DLD1 (cell line): ENCODE data around the gene MTHFS.
"Not testable (repeated sequence)": the region's sequence is repeated elsewhere in the genome, so short reads cannot be mapped to it uniquely, and the experiment has no call there.

ENCODE experiments used
- in situ Hi-C: cut with HindIII; loops from 2 replicates; pipeline ENCODE4 v1.10.0; 2017; ENCODE audit warnings: low sequenced_read_pairs

The MTHFS gene

DNA sequence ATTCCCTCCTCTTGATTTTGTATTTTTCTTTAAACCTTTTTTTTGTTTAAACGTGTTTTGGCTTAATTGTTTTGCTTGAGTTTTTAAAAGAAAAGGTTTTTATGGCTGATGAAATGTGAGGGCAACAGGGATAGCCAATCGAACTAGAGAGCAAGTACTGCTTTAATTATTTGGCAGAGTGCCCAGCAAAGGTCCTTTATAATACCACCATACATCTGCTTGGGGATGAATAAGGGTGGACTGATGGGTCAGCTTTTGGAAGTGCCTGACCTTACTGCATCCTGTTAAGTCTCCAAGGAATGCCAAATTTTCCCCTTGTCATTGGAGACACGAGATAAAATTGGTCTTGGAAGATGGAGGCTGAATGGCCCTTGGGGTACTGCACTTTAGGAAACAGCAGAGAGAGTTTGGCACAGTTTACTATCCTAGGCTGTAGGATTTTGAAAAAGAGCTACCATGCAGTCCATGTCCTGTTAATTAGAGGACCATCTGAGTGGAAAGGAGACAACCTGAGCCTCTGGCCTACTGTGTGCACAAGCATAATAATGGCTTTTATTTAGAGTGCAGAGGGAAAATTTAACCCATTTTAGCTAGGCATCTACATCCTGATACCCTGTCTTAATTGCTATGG, 19.8 kb upstream of the MTHFS start:
- in situ Hi-C loops: no loop called here

- in situ Hi-C loops: not testable (repeated sequence)
Observed at GRCh38 chr15:79915776-79916501, 19.1 kb upstream of the MTHFS start.

GRCh38 chr15:79914728-79915127, 17.9 kb upstream of the MTHFS start:
- in situ Hi-C loops: no loop called here

DNA sequence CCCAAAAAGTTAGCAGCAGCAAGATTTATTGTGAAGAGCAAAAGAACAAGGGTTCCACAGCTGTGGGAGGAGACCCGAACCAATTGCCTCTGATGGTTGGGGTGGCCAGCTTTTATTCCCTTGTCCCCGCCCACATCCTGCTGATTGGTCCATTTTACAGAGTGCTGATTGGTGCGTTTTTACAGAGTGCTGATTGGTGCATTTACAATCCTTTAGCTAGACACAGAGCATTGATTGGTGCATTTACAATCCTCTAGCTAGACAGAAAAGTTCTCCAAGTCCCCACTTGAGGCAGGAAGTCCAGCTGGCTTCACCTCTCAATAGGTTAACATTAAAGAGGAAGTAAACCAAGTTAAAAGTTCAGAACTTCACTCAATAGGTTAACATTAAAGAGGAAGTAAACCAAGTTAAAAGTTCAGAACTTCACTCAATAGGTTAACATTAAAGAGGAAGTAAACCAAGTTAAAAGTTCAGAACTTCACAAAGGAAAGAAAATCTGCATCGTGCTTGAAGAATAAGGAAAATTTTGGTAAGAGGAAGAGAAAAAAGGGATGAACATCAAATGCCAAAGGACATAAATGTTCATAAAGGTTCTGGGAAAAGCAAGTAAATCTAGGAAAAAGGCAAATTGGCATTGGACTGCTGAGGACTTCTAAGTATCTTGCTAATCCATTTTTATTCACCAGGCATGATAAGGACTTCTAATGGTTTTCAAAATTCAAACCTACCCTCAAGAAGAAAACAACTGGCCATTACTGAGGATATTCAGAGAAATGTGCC, 12.9 kb upstream of the MTHFS start:
- in situ Hi-C loops: not testable (repeated sequence)

DNA sequence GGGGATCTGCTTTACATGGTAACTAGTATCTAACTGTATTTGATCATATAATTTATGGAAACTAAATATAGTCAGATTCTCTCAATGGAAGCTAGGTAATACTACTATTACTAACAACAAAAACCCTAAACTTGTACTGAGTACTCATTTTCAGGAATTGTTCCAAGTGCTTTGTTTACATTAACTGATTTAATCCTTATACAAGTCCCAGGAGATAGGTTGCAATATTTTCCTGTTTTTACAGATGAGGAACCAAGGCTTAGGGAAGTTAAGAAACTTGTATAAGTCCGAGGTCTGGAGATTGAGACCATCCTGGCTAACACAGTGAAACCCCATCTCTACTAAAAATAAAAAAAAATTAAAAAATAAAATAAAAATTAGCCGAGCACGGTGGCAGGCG, 7.5 kb upstream of the MTHFS start:
- in situ Hi-C loops: no loop called here

DNA sequence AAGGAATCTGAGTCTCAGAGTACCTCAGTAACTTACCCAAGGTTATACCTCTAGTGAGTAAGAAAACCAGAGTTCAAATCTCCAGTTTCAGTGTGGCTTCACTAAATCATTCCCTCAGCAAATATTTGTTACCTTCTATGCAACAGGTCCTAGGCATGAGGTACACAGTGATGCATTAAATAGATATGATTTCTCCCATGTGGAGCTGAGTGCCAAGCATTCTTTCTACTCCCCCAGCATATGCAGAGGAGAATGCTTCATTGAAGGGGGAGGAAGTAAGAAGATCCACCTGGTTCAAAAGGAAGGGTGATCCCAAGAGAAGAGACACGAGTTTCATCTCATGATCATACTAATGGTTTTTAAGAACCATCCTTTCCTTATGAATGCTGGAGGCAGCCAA, 6.8 kb upstream of the MTHFS start:
- in situ Hi-C loops: no loop called here

GRCh38 chr15:79903144-79903543, 6.3 kb upstream of the MTHFS start:
- in situ Hi-C loops: no loop called here

DNA sequence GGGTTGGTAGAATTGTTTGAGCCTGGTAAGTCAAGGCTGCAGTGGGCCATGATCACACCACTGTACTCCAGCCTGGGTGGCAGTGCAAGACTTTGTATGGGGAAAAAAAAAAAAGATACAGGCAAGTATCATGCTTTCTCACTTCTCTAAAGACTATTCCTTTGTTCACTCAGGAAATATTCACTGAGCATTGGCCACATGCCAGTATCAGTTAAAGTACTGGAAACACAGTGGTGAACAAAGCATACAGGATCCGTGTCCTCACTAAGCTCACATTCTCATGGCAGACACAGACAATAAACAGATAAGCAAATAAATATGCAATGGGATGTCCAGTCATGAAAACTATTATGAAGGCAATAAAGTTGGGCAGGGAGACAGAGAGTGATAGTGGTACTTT, 5.1 kb upstream of the MTHFS start:
- in situ Hi-C loops: no loop called here

DNA sequence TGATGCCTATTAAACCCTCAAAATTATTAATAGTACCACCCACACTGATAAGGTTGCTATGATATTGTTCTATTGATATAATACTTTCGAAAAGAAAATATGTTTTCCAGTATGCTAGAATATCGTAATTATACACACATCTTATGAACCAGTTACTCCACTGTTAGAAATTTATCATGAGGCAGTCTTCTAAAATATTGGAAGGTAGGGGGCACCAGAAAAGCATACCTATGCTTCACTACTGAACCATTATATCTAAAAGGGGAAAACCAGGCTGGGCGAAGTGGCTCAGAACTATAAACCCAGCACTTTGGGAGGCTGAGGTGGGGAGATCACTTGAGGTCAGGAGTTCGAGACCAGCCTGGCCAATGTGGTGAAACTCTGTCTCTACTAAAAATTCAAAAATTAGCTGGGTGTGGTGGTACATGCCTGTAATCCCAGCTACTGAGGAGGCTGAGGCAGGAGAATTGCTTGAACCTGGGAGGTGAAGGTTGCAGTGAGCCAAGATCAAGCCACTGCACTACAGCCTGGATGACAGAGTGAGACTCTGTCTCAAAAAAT, 4.1 kb upstream of the MTHFS start:
- in situ Hi-C loops: not testable (repeated sequence)

GRCh38 chr15:79900087-79900486, 3.3 kb upstream of the MTHFS start:
- in situ Hi-C loops: no loop called here

DNA sequence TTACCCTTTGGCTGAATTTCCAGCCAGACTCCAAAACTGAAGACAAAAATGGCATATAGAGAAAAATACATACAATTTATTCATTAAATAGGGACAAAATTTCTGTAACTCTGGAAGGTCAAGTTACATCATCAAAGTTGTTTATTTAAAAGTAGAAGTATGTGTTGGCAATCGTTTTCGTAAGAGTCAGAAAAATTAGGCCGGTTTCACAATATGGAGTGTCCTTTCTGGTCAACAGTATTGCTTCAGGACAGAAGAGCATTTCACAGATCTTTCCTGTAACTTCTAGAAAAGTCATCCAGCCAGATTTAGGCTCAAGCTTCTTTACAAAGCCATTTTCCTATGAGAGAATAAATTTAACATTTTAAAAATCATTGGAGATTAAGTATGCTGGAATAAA, 2.0 kb upstream of the MTHFS start:
- in situ Hi-C loops: not testable (repeated sequence)

DNA sequence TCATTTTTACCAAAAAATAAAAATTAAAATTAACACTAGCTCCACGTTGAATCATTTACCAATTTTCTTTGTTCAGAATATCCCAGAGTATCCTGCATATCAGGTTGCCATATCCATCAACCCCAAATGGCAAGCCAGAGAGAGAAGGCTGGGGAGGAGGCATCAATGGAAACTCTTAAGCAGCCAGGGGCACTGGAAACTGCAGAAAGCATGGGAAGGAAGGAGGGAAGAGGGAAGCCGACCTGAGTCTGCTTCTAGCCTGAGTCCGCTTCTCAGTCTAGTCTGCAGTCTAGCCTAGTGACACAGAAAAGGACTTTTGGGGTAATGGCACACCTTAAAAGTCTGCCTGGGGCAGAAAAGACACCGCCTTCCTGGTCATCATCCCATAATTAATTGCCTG, 1.6 kb upstream of the MTHFS start:
- in situ Hi-C loops: no loop called here

DNA sequence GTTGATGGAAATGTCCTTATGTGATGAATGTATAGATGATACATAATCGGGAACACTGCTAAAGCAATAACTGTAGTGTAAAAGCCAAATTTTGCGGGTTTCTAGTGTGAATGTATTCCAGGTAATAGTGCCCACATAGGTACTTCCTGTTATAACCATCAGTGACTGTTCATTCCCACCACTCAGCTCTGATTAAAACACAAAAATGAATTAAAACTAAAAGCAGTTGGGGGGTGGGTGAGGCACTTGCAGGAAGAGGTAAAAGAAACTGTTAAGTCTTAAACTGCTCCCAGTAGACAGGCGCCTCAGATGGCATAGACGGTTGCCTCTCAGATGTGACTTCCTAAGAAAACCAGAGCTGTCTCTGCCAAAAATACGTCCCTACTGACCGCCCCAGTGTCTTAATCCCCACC, 893 bp upstream of the MTHFS start:
- in situ Hi-C loops: no loop called here

DNA sequence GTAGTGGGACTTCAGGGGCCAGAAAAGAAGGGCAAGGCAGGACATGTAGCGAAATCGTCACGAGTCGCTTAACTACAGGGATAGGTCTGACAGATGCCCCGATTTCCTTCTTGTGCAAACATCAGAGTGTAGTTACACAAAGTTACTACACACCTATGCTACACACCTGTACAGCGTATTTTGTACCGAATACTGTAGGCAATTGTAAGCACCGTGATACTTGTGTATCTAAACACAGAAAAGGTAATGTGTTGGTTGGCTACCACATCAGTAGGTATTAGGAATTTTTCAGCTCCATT, 515 bp upstream of the MTHFS start:
- in situ Hi-C loops: no loop called here

DNA sequence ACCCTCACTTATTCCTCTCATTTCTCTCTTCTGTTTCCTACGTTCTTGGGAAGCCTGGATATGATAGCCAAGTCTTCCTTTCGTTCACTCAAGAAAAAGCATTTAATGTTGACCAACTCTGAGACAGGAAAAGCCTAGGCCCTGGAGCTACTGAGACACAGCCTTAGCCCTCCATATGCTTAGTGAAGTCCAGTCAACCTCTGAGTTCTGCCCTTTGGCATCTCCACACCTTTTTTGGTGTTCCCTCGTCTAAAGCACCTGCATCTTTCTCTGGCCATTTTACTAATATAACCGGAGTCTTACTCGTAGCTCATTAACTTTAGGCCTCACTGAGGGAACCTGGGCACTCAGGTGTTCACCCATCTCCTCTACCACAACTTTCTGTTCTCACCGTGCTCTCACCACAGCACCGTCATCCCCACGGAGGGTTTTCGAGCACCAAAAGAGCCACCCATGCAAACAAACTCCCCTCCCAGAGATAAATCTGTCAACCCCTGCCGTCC, 632 bp downstream of the MTHFS start:
- in situ Hi-C loops: no loop called here

GRCh38 chr15:79887054-79887930, 9.5 kb downstream of the MTHFS start:
- in situ Hi-C loops: no loop called here

DNA sequence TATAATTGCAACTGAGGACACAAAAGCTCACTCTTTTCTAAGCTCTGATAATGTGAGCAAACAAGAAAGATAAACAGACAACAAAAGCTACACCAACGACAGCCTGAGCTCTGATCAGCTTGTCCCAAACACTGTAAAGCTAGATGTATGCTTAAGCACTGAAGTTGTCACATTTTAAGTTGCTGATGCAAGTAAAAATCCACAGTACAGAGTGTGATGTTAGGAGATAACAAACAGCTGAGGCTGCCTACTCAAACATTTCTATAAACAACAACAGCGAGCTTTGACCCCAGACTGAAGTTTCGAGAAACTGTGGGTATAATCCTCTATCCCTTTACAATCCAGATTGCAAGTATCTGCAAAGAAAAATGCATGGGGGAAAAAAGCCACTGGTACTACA, 10.7 kb downstream of the MTHFS start:
- in situ Hi-C loops: no loop called here

DNA sequence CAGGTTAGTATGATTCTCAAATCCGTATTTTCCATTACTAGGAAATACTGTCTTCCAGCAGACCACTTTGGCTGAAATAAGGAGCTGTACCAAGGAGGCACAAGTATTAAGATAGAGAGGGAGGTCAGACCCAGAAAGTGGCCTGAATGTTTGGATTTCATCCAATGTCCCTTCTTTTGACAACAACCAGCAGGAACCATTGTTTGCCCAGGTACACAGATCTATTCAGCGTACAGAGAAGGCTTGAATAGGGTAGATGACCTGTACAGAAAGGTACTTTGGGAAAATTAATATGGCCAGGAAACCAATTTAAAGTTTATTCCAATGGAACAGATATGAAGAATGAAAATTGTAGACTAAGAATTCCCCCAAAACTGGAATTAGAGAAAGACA, 12.6 kb downstream of the MTHFS start:
- in situ Hi-C loops: no loop called here

- in situ Hi-C loops: no loop called here
Observed at GRCh38 chr15:79883579-79884203, 13.1 kb downstream of the MTHFS start.

- in situ Hi-C loops: no loop called here
Observed at GRCh38 chr15:79881668-79882067, 15.1 kb downstream of the MTHFS start.
